ENCODE results near the gene NPDC1.

Gene NPDC1

GRCh38 chr9:137009217-137009616 is 36.8 kb downstream of the NPDC1 start:
- DNase-seq: no peak

- no peak for DNase-seq
These were observed 37.7 kb downstream of the NPDC1 start for GRCh38 chr9:137008312-137008711.

GRCh38 chr9:137007816-137008270 is 38.1 kb downstream of the NPDC1 start:
- DNase-seq: no peak

- DNase-seq: no peak
These were observed 38.7 kb downstream of the NPDC1 start for GRCh38 chr9:137007108-137007815.

- DNase-seq: no peak
These were observed 39.6 kb downstream of the NPDC1 start for GRCh38 chr9:137006116-137007003.

- DNase-seq: peak; percentile 13
These were observed 41.7 kb downstream of the NPDC1 start for GRCh38 chr9:137004285-137004684.

GRCh38 chr9:137002646-137003041 is 43.3 kb downstream of the NPDC1 start:
- no peak for DNase-seq

GRCh38 chr9:137001857-137002645 is 43.9 kb downstream of the NPDC1 start:
- DNase-seq: no peak

GRCh38 chr9:137000177-137000930 is 45.6 kb downstream of the NPDC1 start:
- no peak for DNase-seq

- DNase-seq: peak; percentile 56
These were observed 48.1 kb downstream of the NPDC1 start for GRCh38 chr9:136997830-136998234.

GRCh38 chr9:136997371-136997770 is 48.6 kb downstream of the NPDC1 start:
- no peak for DNase-seq

- DNase-seq: peak; percentile 52
These were observed 49.4 kb downstream of the NPDC1 start, which contains the start of gene CLIC3 for GRCh38 chr9:136996361-136997292. Gene CLIC3 (minus strand): TSS chr9:136996568. CDS start chr9:136996543, 25 bp downstream.

GRCh38 chr9:136995772-136996311 is 50.1 kb downstream of the NPDC1 start:
- no peak for DNase-seq

GRCh38 chr9:136995362-136995761 is 50.6 kb downstream of the NPDC1 start:
- no peak for DNase-seq

- no peak for DNase-seq
These were observed 51.1 kb downstream of the NPDC1 start for GRCh38 chr9:136994888-136995230.

GRCh38 chr9:136994180-136994887 is 51.6 kb downstream of the NPDC1 start:
- no peak for DNase-seq

- DNase-seq: no peak
These were observed 53.1 kb downstream of the NPDC1 start for GRCh38 chr9:136992819-136993369.

- peak; percentile 93 for DNase-seq
These were observed 53.8 kb downstream of the NPDC1 start, which contains the start of gene PAXX for GRCh38 chr9:136991993-136992818. Gene PAXX (plus strand): TSS chr9:136992422. CDS start chr9:136992444, 22 bp downstream.
